Measurements from ENCODE around the gene KPNA4. TPM values are rescaled to one million over a fixed set of nuclear protein-coding genes. Genes with fewer than 3 reads are reported as not detected.
A peak's percentile ranks its signal among the peaks of the same experiment; 100 is the strongest.

KPNA4 gene
- total and polyA plus RNA-seq, 8 donors, result 5.8 to 23.9 (median 17.4) TPM

- no peaks in the 10 kb centered on the region for H3K36me3 ChIP-seq
- intact Hi-C loops (cut with DNase I), result no loop called here
- H3K27ac ChIP-seq, result no peak overlapping the region
- no peak overlapping the region for H3K4me3 ChIP-seq
- H3K27me3 ChIP-seq, result no peaks in the 10 kb centered on the region
- WGBS, 2 donors, result 90 to 93% methylated on average over 2 of the region's 2 CpGs
- ATAC-seq (no peak), DNase-seq (no peak), FAIRE-seq (no peak)
- H3K9me3 ChIP-seq, result no peaks in the 10 kb centered on the region
- H3K4me1 ChIP-seq, result peaks cover 4 to 9% (median 5%) of the 10 kb centered on the region in 3 donors
- TF ChIP-seq, protein P1, sequence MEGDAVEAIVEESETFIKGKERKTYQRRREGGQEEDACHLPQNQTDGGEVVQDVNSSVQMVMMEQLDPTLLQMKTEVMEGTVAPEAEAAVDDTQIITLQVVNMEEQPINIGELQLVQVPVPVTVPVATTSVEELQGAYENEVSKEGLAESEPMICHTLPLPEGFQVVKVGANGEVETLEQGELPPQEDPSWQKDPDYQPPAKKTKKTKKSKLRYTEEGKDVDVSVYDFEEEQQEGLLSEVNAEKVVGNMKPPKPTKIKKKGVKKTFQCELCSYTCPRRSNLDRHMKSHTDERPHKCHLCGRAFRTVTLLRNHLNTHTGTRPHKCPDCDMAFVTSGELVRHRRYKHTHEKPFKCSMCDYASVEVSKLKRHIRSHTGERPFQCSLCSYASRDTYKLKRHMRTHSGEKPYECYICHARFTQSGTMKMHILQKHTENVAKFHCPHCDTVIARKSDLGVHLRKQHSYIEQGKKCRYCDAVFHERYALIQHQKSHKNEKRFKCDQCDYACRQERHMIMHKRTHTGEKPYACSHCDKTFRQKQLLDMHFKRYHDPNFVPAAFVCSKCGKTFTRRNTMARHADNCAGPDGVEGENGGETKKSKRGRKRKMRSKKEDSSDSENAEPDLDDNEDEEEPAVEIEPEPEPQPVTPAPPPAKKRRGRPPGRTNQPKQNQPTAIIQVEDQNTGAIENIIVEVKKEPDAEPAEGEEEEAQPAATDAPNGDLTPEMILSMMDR (IDR thresholded peaks at IDR 0.05), result no peak
Observed at GRCh38 chr3:160580938-160581337, 15.6 kb upstream of the KPNA4 start.

- Histone ChIP-seq H3K36me3 (no peaks in the 10 kb centered on the region), H3K27me3 (no peaks in the 10 kb centered on the region), H3K4me1 (peaks cover 4 to 9% (median 5%) of the 10 kb centered on the region in 3 donors), H3K9me3 (no peaks in the 10 kb centered on the region), H3K27ac (no peak overlapping the region), H3K4me3 (no peak overlapping the region)
- intact Hi-C loops (cut with DNase I), result no loop called here
- DNase-seq, result peak in 1 of 6 donors; percentile 10
- FAIRE-seq, result no peak
- ATAC-seq, result peak; percentile 81 to 95 (median 89)
- TF ChIP-seq, protein P1 (IDR thresholded peaks at IDR 0.05), result no peak
- WGBS, 2 donors, result 16 to 18% methylated on average over 4 of the region's 4 CpGs
Observed at GRCh38 chr3:160577556-160578195, 12.3 kb upstream of the KPNA4 start.

- 14 to 15% methylated on average over 2 of the region's 2 CpGs for WGBS, 2 donors
- TF ChIP-seq, protein P1 (IDR thresholded peaks at IDR 0.05), result no peak
- Histone ChIP-seq H3K4me3 (no peak overlapping the region), H3K9me3 (no peaks in the 10 kb centered on the region), H3K4me1 (peaks cover 4 to 9% (median 5%) of the 10 kb centered on the region in 3 donors), H3K27ac (no peak overlapping the region), H3K27me3 (no peaks in the 10 kb centered on the region), H3K36me3 (no peaks in the 10 kb centered on the region)
- intact Hi-C loops (cut with DNase I), result no loop called here
- FAIRE-seq (no peak), DNase-seq (no peak), ATAC-seq (no peak)
Observed at GRCh38 chr3:160577093-160577492, 11.7 kb upstream of the KPNA4 start.

DNA sequence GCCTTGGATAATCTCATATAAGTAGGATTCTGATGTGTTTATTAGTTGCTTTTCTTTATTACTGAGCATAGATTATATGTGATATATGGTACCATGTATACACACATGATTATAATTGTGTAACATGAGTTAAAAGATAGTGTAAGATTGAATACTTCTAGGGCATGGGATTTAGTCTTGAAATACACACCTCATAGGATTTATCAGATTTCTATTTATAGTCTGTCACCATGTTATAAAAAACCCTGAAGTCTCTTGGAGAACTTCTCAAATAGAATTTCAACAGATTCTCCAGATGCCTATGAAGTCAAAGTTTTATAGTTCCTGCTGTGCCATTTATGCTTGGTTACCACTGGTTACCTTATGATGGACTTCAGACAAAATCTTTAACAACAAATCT is 11.2 kb upstream of the KPNA4 start:
- H3K9me3 ChIP-seq, result no peaks in the 10 kb centered on the region
- no peak overlapping the region for H3K27ac ChIP-seq
- H3K36me3 ChIP-seq, result no peaks in the 10 kb centered on the region
- TF ChIP-seq, protein P1 (IDR thresholded peaks at IDR 0.05), result no peak
- ATAC-seq (no peak), DNase-seq (no peak), FAIRE-seq (no peak)
- H3K4me3 ChIP-seq, result no peak overlapping the region
- H3K27me3 ChIP-seq, result no peaks in the 10 kb centered on the region
- intact Hi-C loops (cut with DNase I), result no loop called here
- peaks cover 4 to 9% (median 5%) of the 10 kb centered on the region in 3 donors for H3K4me1 ChIP-seq

DNA sequence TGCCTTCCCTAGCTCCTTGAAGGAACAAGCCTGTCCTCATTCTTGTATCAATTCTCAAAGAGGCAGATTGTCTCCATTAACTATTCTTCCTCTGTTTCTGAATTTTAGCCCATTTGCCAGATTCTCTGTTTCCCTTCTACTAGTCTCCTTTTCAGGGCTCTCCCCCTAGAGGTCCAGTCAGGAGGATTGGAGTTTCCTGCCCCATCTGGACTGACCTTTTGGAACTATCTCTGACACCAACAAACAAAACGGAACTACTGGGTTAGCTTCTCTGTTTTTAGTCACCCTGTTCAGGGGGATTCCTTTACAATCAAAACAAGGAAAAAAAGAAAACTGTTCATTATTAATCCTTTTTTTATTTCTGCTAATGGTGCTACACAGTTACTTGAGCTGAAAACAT is 10.2 kb upstream of the KPNA4 start:
- Histone ChIP-seq H3K27me3 (no peaks in the 10 kb centered on the region), H3K4me1 (peaks cover 4 to 9% (median 5%) of the 10 kb centered on the region in 3 donors), H3K9me3 (no peaks in the 10 kb centered on the region), H3K27ac (no peak overlapping the region), H3K4me3 (no peak overlapping the region), H3K36me3 (no peaks in the 10 kb centered on the region)
- FAIRE-seq (no peak), ATAC-seq (no peak), DNase-seq (no peak)
- 44 to 53% methylated on average over 1 of the region's 1 CpG for WGBS, 2 donors
- intact Hi-C loops (cut with DNase I), result no loop called here
- TF ChIP-seq, protein P1 (IDR thresholded peaks at IDR 0.05), result no peak
